GM06990 (cell line): ENCODE data around the gene FNIP2.

Experiments
- DNase-seq: peaks from one replicate; pipeline ENCODE4 v3.0.0-alpha.2; 2011; ENCODE audit not compliant: insufficient read length; ENCODE audit errors: extremely low read depth
- H3K27me3 ChIP-seq: replicated peaks from 2 replicates; pipeline ENCODE4 v1.6.0; 2011; ENCODE audit warnings: low read length; ENCODE audit not compliant: control insufficient read depth, insufficient read depth
- H3K36me3 ChIP-seq: 2 replicates; pipeline ENCODE4 v1.5.1; 2011; ENCODE audit warnings: low read length; ENCODE audit not compliant: control insufficient read depth, insufficient read depth
- H3K4me3 ChIP-seq: replicated peaks from 2 replicates; pipeline ENCODE4 v1.5.1; 2011; ENCODE audit warnings: low read depth, mild to moderate bottlenecking, control low read depth, low read length
- CTCF ChIP-seq: IDR thresholded peaks from 2 replicates; pipeline ENCODE4 v1.5.1; 2011; ENCODE audit warnings: low read length, control low read depth, mild to moderate bottlenecking, inconsistent platforms; ENCODE audit not compliant: insufficient read depth, poor library complexity, severe bottlenecking

The FNIP2 gene

GRCh38 chr4:158775091-158775651 is 6.3 kb downstream of the FNIP2 start:
- no peaks in the 10 kb centered on the region; the same call in 1 of the 2 replicates for H3K27me3 ChIP-seq
- no peak for DNase-seq
- no peak overlapping the region for H3K4me3 ChIP-seq
- no peak for TF ChIP-seq CTCF
- H3K36me3 ChIP-seq, result no peaks in the 10 kb centered on the region

- Histone ChIP-seq H3K27me3 (no peaks in the 10 kb centered on the region), H3K36me3 (no peaks in the 10 kb centered on the region), H3K4me3 (no peak overlapping the region)
- no peak for TF ChIP-seq CTCF
- DNase-seq, result no peak
Observed at GRCh38 chr4:158776106-158776505, 7.3 kb downstream of the FNIP2 start.

GRCh38 chr4:158777423-158778155 is 8.8 kb downstream of the FNIP2 start:
- TF ChIP-seq CTCF, result no peak
- no peak overlapping the region for H3K4me3 ChIP-seq
- DNase-seq, result no peak
- no peaks in the 10 kb centered on the region for H3K36me3 ChIP-seq
- no peaks in the 10 kb centered on the region for H3K27me3 ChIP-seq

GRCh38 chr4:158778156-158778711 is 9.4 kb downstream of the FNIP2 start:
- Histone ChIP-seq H3K4me3 (no peak overlapping the region), H3K27me3 (no peaks in the 10 kb centered on the region; the same call in 1 of the 2 replicates), H3K36me3 (no peaks in the 10 kb centered on the region)
- DNase-seq, result peak; percentile 3
- TF ChIP-seq CTCF, result no peak

GRCh38 chr4:158778712-158779111 is 9.9 kb downstream of the FNIP2 start:
- TF ChIP-seq CTCF, result no peak
- peaks cover 1% of the 10 kb centered on the region for H3K27me3 ChIP-seq
- DNase-seq, result no peak
- no peaks in the 10 kb centered on the region for H3K36me3 ChIP-seq
- no peak overlapping the region for H3K4me3 ChIP-seq
